HG02973 (cell line): Measurements from ENCODE around the gene EAF2.
"Not testable (repeated sequence)": the region's sequence is repeated elsewhere in the genome, so short reads cannot be mapped to it uniquely, and the experiment has no call there.

Experiments used
- ATAC-seq: cut with Tn5 transposase; IDR thresholded peaks from one replicate; pipeline ENCODE4 v1.9.1; 2021; ENCODE audit warnings: moderate library complexity; ENCODE audit not compliant: unreplicated experiment

Gene EAF2

GRCh38 chr3:121857778-121858177, 22.8 kb downstream of the EAF2 start:
- ATAC-seq = not testable (repeated sequence)

GRCh38 chr3:121863247-121863646, 28.2 kb downstream of the EAF2 start:
- ATAC-seq = not testable (repeated sequence)

GRCh38 chr3:121863801-121864200, 28.8 kb downstream of the EAF2 start:
- ATAC-seq = no peak

- no peak for ATAC-seq
Observed at GRCh38 chr3:121869736-121870135, 34.7 kb downstream of the EAF2 start.

GRCh38 chr3:121870717-121871116, 35.7 kb downstream of the EAF2 start:
- no peak for ATAC-seq

- ATAC-seq = no peak
Observed at GRCh38 chr3:121871430-121871829, 36.4 kb downstream of the EAF2 start.

GRCh38 chr3:121878411-121878810, 43.4 kb downstream of the EAF2 start:
- no peak for ATAC-seq

- ATAC-seq = no peak
Observed at GRCh38 chr3:121883507-121883906, 48.5 kb downstream of the EAF2 start.

GRCh38 chr3:121885386-121885785, 50.4 kb downstream of the EAF2 start:
- ATAC-seq = no peak

GRCh38 chr3:121894301-121894990, 59.4 kb downstream of the EAF2 start, which contains the start of gene SLC15A2:
Gene SLC15A2, plus strand, starts transcription at chr3:121894401. Its CDS starts 76 bp downstream, at chr3:121894477.
- ATAC-seq = no peak

- no peak for ATAC-seq
Observed at GRCh38 chr3:121895121-121895520, 60.1 kb downstream of the EAF2 start.

GRCh38 chr3:121895736-121896135, 60.7 kb downstream of the EAF2 start:
- no peak for ATAC-seq

GRCh38 chr3:121896823-121897222, 61.8 kb downstream of the EAF2 start:
- no peak for ATAC-seq

GRCh38 chr3:121897296-121897695, 62.3 kb downstream of the EAF2 start:
- ATAC-seq = no peak

- no peak for ATAC-seq
Observed at GRCh38 chr3:121913305-121913990, 78.4 kb downstream of the EAF2 start.

GRCh38 chr3:121914081-121914998, 79.3 kb downstream of the EAF2 start:
- ATAC-seq = no peak

GRCh38 chr3:121916189-121916588, 81.2 kb downstream of the EAF2 start:
- no peak for ATAC-seq

GRCh38 chr3:121918779-121919483, 83.9 kb downstream of the EAF2 start:
- no peak for ATAC-seq

- no peak for ATAC-seq
Observed at GRCh38 chr3:121924734-121925133, 89.7 kb downstream of the EAF2 start.

- ATAC-seq = no peak
Observed at GRCh38 chr3:121926380-121926779, 91.4 kb downstream of the EAF2 start.
